D721Med (cell line): ENCODE measurements around the gene HNRNPA1.

Experiments
- DNase-seq: peaks from one replicate; pipeline ENCODE4 v3.0.0; 2011; ENCODE audit warnings: low spot score; ENCODE audit not compliant: insufficient read length
- FAIRE-seq: peaks from 2 replicates; lab custom pipeline; 2011; peaks lifted over from hg19 to GRCh38; lab: Jason Lieb, UNC
- TF ChIP-seq, protein P1 (sequence below): IDR thresholded peaks from 2 replicates; pipeline ENCODE4 v1.5.1; 2012; ENCODE audit warnings: mild to moderate bottlenecking, control low read depth; ENCODE audit not compliant: insufficient read depth; ENCODE audit errors: missing control alignments

Gene HNRNPA1

DNA sequence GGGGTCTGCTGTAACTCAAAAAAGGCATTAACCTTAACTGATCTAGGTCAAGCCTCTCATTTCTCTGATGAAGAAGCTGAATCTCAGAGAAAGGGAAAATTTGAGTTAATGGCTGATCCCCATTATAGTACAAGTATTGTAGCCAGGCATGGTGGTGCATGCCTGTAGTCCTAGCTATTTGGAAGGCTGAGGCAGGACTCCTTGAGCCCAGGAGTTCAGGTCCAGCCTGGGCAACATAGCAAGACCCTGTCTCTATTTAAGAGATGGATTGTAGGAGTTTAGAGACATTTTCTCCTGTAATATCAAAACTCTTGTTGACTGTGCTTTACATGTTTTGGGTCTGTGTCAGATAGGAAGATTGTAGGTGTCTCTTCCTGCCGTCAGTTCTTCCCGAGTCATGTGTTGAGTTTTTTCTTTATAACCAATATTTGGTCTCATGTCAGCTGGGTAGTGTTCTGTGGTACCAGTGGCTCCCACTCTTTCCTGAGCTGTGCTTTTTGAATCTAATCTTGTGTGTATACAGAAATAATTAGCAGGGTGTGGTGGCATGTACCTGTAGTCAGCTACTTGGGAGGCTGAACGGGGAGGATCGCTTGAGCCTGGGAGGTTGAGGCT lies 53.0 kb downstream of the HNRNPA1 start:
- FAIRE-seq = no peak
- DNase-seq = no peak
- TF ChIP-seq, protein P1, sequence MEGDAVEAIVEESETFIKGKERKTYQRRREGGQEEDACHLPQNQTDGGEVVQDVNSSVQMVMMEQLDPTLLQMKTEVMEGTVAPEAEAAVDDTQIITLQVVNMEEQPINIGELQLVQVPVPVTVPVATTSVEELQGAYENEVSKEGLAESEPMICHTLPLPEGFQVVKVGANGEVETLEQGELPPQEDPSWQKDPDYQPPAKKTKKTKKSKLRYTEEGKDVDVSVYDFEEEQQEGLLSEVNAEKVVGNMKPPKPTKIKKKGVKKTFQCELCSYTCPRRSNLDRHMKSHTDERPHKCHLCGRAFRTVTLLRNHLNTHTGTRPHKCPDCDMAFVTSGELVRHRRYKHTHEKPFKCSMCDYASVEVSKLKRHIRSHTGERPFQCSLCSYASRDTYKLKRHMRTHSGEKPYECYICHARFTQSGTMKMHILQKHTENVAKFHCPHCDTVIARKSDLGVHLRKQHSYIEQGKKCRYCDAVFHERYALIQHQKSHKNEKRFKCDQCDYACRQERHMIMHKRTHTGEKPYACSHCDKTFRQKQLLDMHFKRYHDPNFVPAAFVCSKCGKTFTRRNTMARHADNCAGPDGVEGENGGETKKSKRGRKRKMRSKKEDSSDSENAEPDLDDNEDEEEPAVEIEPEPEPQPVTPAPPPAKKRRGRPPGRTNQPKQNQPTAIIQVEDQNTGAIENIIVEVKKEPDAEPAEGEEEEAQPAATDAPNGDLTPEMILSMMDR = no peak
